Uterus (tissue), 2 donors: ENCODE data around the gene LEPR.

Source experiments
- CTCF ChIP-seq, 4 experiments: fragments of 200-600 bp in 2 of 4; fragments of 450-650 bp in 2 of 4; sonication (generic) in 2 of 4; IDR thresholded peaks; one replicate each; pipeline ENCODE4 v1.5.1; 2016 to 2019; ENCODE audit warnings: antibody characterized with exemption in 4 of 4, mild to moderate bottlenecking in 2 of 4, moderate library complexity in 1 of 4
- POLR2A ChIP-seq, 2 donors: fragments of 450-650 bp; IDR thresholded peaks; one replicate each; pipeline ENCODE4 v1.6.1; 2016; ENCODE audit warnings: antibody characterized with exemption in 2 of 2, mild to moderate bottlenecking in 1 of 2, moderate library complexity in 1 of 2

- no peak for TF ChIP-seq CTCF (IDR thresholded peaks at IDR 0.05)
- no peak for TF ChIP-seq POLR2A (IDR thresholded peaks at IDR 0.05)
These were observed 5.2 kb downstream of the LEPR start for GRCh38 chr1:65425697-65426096.
